Vagina (tissue), 2 donors: ENCODE results near the gene SPART.

Source experiments
- CTCF ChIP-seq, 3 experiments: fragments of 450-650 bp in 2 of 3; fragments of 200-600 bp in 1 of 3; sonication (generic) in 1 of 3; IDR thresholded peaks; one replicate each; pipeline ENCODE4 v1.5.1; 2017 to 2019; ENCODE audit warnings: antibody characterized with exemption in 3 of 3, mild to moderate bottlenecking in 2 of 3, moderate library complexity in 2 of 3
- POLR2A ChIP-seq, 2 donors: fragments of 450-650 bp; IDR thresholded peaks; one replicate each; pipeline ENCODE4 v1.6.1; 2017; ENCODE audit warnings: antibody characterized with exemption in 2 of 2, mild to moderate bottlenecking in 2 of 2, moderate library complexity in 2 of 2
- POLR2AphosphoS5 ChIP-seq, 2 donors: sonication (generic); formaldehyde crosslinking; IDR thresholded peaks; one replicate each; pipeline ENCODE4 v1.9.0; 2017; ENCODE audit warnings: antibody characterized with exemption in 2 of 2, mild to moderate bottlenecking in 2 of 2, low read depth in 1 of 2; ENCODE audit not compliant: insufficient read depth in 1 of 2

GRCh38 chr13:36385489-36385888, 39.3 kb upstream of the SPART start:
- TF ChIP-seq CTCF (IDR thresholded peaks at IDR 0.05) (no peak), POLR2A (IDR thresholded peaks at IDR 0.05) (no peak), POLR2AphosphoS5 (IDR thresholded peaks at IDR 0.05; ENCODE audit: insufficient read depth in 1 of 2, low read depth in 1 of 2) (no peak)
